ENCODE data around the gene PDGFD. TPM values are rescaled to one million over a fixed set of nuclear protein-coding genes. Genes with fewer than 3 reads are reported as not detected.

PDGFD gene
- total RNA-seq, result 1.2 and 1.8 TPM in 2 replicates

DNA sequence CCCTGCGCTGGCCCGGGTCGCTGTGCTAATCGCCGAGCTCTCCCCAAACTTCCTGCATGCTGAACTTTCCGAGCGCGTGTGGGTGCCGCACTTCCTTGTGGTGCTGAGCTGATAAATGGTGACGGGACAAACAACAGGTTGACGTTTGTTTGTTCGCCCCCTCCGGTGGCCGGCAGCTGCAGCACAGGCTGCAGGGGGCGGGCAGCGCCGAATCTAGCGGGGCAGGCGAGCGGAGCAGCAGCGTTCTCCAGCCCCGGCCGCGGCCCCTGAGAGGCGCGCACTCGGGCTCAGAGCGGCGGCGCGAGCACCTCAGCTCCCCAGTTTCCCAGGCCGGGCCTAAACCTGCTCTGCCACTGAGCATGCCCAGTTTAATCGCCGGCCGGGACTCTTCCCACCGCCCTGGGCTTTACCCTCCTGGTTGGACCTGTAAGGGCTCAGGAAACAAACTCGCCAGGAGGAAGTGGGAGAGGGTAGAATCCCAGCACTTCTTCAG is at the start of gene PDGFD:
PDGFD (minus strand) TSS at position 120 of the 493 bp plus-strand sequence.

DNA sequence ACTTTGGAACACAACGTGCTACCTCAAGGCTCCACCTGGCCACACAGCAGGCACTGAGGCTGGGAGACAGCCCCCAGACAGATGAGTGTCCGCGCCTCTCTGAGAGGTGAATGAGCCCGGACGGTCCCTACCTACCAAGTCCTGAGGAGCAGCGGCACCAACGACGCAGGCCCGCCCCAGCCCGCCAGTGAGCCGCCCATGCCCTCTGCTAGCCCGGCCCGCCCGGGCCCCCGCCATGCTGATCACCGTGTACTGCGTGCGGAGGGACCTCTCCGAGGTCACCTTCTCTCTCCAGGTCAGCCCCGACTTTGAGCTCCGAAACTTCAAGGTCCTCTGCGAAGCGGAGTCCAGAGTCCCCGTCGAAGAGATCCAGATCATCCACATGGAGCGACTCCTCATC is 127.4 kb downstream of the PDGFD start, which contains the start of gene DDI1:
DDI1 (plus strand) TSS at position 53 of the 400 bp plus-strand sequence; CDS start at position 236, 183 bp downstream.

Other genes starting within 250 kb of the PDGFD start
- not detected in 2 replicates for gene DDI1, start 127.5 kb downstream of the PDGFD start, total RNA-seq

All from bronchus fibroblast of lung (primary cell).